GM12801 (cell line): ENCODE data around the gene ADAMTS12.

Source experiments
- CTCF ChIP-seq: IDR thresholded peaks from one replicate; pipeline ENCODE4 v1.5.1; 2011; ENCODE audit warnings: control low read depth; ENCODE audit not compliant: insufficient read length; ENCODE audit errors: extremely low read depth

ADAMTS12 gene

GRCh38 chr5:33629999-33630398, 261.8 kb downstream of the ADAMTS12 start:
- TF ChIP-seq CTCF: no peak

- TF ChIP-seq CTCF: no peak
Observed at GRCh38 chr5:33628796-33629195, 263.0 kb downstream of the ADAMTS12 start.

- no peak for TF ChIP-seq CTCF
Observed at GRCh38 chr5:33621514-33621913, 270.3 kb downstream of the ADAMTS12 start.

- no peak for TF ChIP-seq CTCF
Observed at GRCh38 chr5:33614039-33614438, 277.8 kb downstream of the ADAMTS12 start.

GRCh38 chr5:33612386-33612785, 279.4 kb downstream of the ADAMTS12 start:
- no peak for TF ChIP-seq CTCF

GRCh38 chr5:33611877-33612276, 279.9 kb downstream of the ADAMTS12 start:
- TF ChIP-seq CTCF: no peak

- no peak for TF ChIP-seq CTCF
Observed at GRCh38 chr5:33608344-33609041, 283.3 kb downstream of the ADAMTS12 start.

GRCh38 chr5:33604503-33604902, 287.3 kb downstream of the ADAMTS12 start:
- no peak for TF ChIP-seq CTCF
